ENCODE data around the gene MX2. TPM values are rescaled to one million over a fixed set of nuclear protein-coding genes. Genes with fewer than 3 reads are reported as not detected.

The MX2 gene
- total RNA-seq, 1 experiment from 2014 or later = 56.7 TPM

DNA sequence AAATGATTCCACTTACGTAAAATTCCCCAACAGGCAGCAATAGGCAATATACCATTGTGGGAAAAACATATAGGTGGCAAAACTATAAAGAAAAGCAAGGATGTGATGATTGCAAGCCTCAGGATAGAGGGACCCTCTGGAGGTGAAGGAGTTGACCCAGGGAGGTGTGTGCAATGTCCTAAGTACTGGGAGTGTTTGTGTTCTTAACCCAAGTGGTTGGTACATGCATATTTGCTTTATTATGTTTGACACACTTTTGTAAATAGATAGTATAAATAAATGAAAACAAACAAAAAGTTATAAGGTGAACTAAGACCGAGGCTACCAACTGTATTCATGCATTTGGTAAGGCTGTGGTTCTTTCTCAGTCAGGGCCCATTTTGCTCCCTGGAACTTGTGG, 71.7 kb downstream of the MX2 start:
- no peaks in the 10 kb centered on the region for H3K4me1 ChIP-seq (ENCODE audit: control insufficient read depth, insufficient read depth, low read length)
- in situ Hi-C loops (cut with HindIII; ENCODE audit: low pct_unique_long_range_greater_than_20kb, low sequenced_read_pairs) = no loop called here
- no TSS peak for BruUV-seq (replicated peaks)
- no peak overlapping the region for H3K27ac ChIP-seq (ENCODE audit: low read length)
- CTCF ChIA-PET = no interaction called here
- H3K4me3 ChIP-seq (ENCODE audit: low read depth in 2 of 2, low read length in 2 of 2) = no peak overlapping the region
- POLR2A ChIA-PET = no interaction called here
- no peak for ATAC-seq
- no peaks in the 10 kb centered on the region for H3K36me3 ChIP-seq (ENCODE audit: control insufficient read depth, insufficient read depth, low read length)
- TF ChIP-seq POLR2AphosphoS5 (IDR thresholded peaks at IDR 0.05; ENCODE audit: low read depth, low read length) (no peak), SIN3A (IDR thresholded peaks at IDR 0.05; ENCODE audit: borderline replicate concordance, insufficient read depth, low read depth, low read length) (no peak), TCF7L2 (IDR thresholded peaks at IDR 0.05; ENCODE audit: low read depth, low read length) (no peak)
- TF ChIP-seq, protein P1, sequence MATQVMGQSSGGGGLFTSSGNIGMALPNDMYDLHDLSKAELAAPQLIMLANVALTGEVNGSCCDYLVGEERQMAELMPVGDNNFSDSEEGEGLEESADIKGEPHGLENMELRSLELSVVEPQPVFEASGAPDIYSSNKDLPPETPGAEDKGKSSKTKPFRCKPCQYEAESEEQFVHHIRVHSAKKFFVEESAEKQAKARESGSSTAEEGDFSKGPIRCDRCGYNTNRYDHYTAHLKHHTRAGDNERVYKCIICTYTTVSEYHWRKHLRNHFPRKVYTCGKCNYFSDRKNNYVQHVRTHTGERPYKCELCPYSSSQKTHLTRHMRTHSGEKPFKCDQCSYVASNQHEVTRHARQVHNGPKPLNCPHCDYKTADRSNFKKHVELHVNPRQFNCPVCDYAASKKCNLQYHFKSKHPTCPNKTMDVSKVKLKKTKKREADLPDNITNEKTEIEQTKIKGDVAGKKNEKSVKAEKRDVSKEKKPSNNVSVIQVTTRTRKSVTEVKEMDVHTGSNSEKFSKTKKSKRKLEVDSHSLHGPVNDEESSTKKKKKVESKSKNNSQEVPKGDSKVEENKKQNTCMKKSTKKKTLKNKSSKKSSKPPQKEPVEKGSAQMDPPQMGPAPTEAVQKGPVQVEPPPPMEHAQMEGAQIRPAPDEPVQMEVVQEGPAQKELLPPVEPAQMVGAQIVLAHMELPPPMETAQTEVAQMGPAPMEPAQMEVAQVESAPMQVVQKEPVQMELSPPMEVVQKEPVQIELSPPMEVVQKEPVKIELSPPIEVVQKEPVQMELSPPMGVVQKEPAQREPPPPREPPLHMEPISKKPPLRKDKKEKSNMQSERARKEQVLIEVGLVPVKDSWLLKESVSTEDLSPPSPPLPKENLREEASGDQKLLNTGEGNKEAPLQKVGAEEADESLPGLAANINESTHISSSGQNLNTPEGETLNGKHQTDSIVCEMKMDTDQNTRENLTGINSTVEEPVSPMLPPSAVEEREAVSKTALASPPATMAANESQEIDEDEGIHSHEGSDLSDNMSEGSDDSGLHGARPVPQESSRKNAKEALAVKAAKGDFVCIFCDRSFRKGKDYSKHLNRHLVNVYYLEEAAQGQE (IDR thresholded peaks at IDR 0.05; ENCODE audit: insufficient read depth in 1 of 2, low read depth in 2 of 2, low read length in 1 of 2) = no peak
- TF ChIP-seq, protein P2, sequence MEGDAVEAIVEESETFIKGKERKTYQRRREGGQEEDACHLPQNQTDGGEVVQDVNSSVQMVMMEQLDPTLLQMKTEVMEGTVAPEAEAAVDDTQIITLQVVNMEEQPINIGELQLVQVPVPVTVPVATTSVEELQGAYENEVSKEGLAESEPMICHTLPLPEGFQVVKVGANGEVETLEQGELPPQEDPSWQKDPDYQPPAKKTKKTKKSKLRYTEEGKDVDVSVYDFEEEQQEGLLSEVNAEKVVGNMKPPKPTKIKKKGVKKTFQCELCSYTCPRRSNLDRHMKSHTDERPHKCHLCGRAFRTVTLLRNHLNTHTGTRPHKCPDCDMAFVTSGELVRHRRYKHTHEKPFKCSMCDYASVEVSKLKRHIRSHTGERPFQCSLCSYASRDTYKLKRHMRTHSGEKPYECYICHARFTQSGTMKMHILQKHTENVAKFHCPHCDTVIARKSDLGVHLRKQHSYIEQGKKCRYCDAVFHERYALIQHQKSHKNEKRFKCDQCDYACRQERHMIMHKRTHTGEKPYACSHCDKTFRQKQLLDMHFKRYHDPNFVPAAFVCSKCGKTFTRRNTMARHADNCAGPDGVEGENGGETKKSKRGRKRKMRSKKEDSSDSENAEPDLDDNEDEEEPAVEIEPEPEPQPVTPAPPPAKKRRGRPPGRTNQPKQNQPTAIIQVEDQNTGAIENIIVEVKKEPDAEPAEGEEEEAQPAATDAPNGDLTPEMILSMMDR (IDR thresholded peaks at IDR 0.05) = no peak
- intact Hi-C loops (cut with micrococcal nuclease; ENCODE audit: unreplicated experiment) = no loop called here
- DNase-seq (ENCODE audit: low read depth, low spot score) = no peak
- H3K27me3 ChIP-seq (ENCODE audit: control insufficient read depth, insufficient read depth, low read length) = no peaks in the 10 kb centered on the region
- no peaks in the 10 kb centered on the region for H3K9me3 ChIP-seq (ENCODE audit: control insufficient read depth, insufficient read depth, low read depth, low read length)

DNA sequence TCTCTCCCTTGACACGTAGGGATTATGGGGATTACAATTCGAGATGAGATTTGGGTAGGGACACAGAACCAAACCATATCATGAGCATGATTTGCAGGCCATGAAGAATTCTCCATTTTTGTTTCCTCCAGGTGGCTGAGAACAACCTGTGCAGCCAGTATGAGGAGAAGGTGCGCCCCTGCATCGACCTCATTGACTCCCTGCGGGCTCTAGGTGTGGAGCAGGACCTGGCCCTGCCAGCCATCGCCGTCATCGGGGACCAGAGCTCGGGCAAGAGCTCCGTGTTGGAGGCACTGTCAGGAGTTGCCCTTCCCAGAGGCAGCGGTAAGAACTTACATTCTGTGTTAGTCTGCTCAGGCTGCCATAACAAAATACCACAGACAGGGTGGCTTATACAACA, 73.9 kb downstream of the MX2 start:
- ChIA-PET POLR2A (no interaction called here), CTCF (no interaction called here)
- TF ChIP-seq, protein P2 (IDR thresholded peaks at IDR 0.05) = no peak
- TF ChIP-seq TCF7L2 (IDR thresholded peaks at IDR 0.05; ENCODE audit: low read depth, low read length) = no peak
- TF ChIP-seq, protein P1 (IDR thresholded peaks at IDR 0.05; ENCODE audit: insufficient read depth in 1 of 2, low read depth in 2 of 2, low read length in 1 of 2) = no peak
- TF ChIP-seq SIN3A (IDR thresholded peaks at IDR 0.05; ENCODE audit: borderline replicate concordance, insufficient read depth, low read depth, low read length) = no peak
- no peak for TF ChIP-seq POLR2AphosphoS5 (IDR thresholded peaks at IDR 0.05; ENCODE audit: low read depth, low read length)
- intact Hi-C loops (cut with micrococcal nuclease; ENCODE audit: unreplicated experiment) = no loop called here
- no peaks in the 10 kb centered on the region for H3K4me1 ChIP-seq (ENCODE audit: control insufficient read depth, insufficient read depth, low read length)
- DNase-seq (ENCODE audit: low read depth, low spot score) = no peak
- no peaks in the 10 kb centered on the region for H3K36me3 ChIP-seq (ENCODE audit: control insufficient read depth, insufficient read depth, low read length)
- in situ Hi-C loops (cut with HindIII; ENCODE audit: low pct_unique_long_range_greater_than_20kb, low sequenced_read_pairs) = no loop called here
- H3K27ac ChIP-seq (ENCODE audit: low read length) = no peak overlapping the region
- no peak overlapping the region for H3K4me3 ChIP-seq (ENCODE audit: low read depth in 2 of 2, low read length in 2 of 2)
- H3K27me3 ChIP-seq (ENCODE audit: control insufficient read depth, insufficient read depth, low read length) = no peaks in the 10 kb centered on the region
- ATAC-seq = no peak
- no TSS peak for BruUV-seq (replicated peaks)
- no peaks in the 10 kb centered on the region for H3K9me3 ChIP-seq (ENCODE audit: control insufficient read depth, insufficient read depth, low read depth, low read length)
